Body of pancreas (tissue), 2 donors: Measurements from ENCODE around the gene NCOA3. TPM values are rescaled to one million over a fixed set of nuclear protein-coding genes. Genes with fewer than 3 reads are reported as not detected.

Experiments
- small RNA-seq: library from RNA; depleted of rRNA; stranded (forward); fragments of <200 nt; gene quantifications from one replicate; pipeline ENCODE3, GENCODE V24; 2016
- total RNA-seq, 2 donors: library from RNA; depleted of rRNA; stranded (reverse); fragments of >200 nt; gene quantifications; one replicate each; pipeline ENCODE4 v1.1.0, GENCODE V29; 2016

Gene NCOA3
- total RNA-seq, 2 donors from 2014 or later = 14.8 to 17.1 TPM

Small RNAs within 50 kb of the gene (small RNA-seq; reads per million reads assigned to genes)
- gene RNU6-497P (not detected), gene RNU6-563P (not detected)

Other genes with a start within 250 kb of the NCOA3 start
- gene ZMYND8, start 145.2 kb upstream of the NCOA3 start, total RNA-seq = 10 to 100 TPM; 18.9 to 19.1 TPM